ENCODE data around the gene ANTXR2.

DNA sequence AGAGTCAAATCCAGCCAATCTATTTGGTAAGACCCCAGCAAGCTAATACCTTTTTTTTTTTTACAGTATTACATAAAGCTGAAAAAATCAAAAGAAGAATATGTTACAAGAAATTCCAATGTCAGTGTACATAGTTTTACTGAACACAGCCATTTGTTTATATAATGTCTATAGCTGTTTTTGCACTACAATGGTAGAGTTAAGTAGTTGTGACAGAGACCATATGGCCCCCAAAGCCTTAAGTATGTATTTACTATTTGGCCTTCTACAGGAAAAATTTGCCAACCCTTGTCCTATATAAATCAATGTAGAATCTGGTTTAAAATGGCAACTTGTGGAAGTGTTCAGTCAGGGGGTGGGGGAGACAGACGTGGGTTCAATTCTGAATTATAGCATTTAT lies 60.7 kb downstream of the ANTXR2 start:
- TF ChIP-seq EZH2phosphoT487 (IDR thresholded peaks at IDR 0.05; ENCODE audit: borderline replicate concordance, low read depth, low read length) = no peak
- TF ChIP-seq, protein P1, sequence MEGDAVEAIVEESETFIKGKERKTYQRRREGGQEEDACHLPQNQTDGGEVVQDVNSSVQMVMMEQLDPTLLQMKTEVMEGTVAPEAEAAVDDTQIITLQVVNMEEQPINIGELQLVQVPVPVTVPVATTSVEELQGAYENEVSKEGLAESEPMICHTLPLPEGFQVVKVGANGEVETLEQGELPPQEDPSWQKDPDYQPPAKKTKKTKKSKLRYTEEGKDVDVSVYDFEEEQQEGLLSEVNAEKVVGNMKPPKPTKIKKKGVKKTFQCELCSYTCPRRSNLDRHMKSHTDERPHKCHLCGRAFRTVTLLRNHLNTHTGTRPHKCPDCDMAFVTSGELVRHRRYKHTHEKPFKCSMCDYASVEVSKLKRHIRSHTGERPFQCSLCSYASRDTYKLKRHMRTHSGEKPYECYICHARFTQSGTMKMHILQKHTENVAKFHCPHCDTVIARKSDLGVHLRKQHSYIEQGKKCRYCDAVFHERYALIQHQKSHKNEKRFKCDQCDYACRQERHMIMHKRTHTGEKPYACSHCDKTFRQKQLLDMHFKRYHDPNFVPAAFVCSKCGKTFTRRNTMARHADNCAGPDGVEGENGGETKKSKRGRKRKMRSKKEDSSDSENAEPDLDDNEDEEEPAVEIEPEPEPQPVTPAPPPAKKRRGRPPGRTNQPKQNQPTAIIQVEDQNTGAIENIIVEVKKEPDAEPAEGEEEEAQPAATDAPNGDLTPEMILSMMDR (conservative IDR thresholded peaks at IDR 0.05; ENCODE audit: low read length) = no peak
